Skeletal muscle tissue (tissue), 4 donors: ENCODE results near the gene SYNPO. TPM values are rescaled to one million over a fixed set of nuclear protein-coding genes. Genes with fewer than 3 reads are reported as not detected.
A peak's percentile ranks its signal among the peaks of the same experiment; 100 is the strongest.

ENCODE experiments used
- H3K27ac ChIP-seq: one replicate; pipeline ENCODE4 v1.7.0; 2013; ENCODE audit warnings: mild to moderate bottlenecking, low read depth, low read length, inconsistent platforms
- H3K27me3 ChIP-seq, 3 donors: one replicate each; pipeline ENCODE4 v1.7.0; 2013; ENCODE audit warnings: low read length in 3 of 3; ENCODE audit not compliant: control insufficient read depth in 3 of 3, insufficient read depth in 3 of 3
- H3K36me3 ChIP-seq, 3 donors: one replicate each; pipeline ENCODE4 v1.7.0; 2013; ENCODE audit warnings: low read length in 3 of 3; ENCODE audit not compliant: control insufficient read depth in 3 of 3, insufficient read depth in 3 of 3
- H3K4me1 ChIP-seq, 3 donors: one replicate each; pipeline ENCODE4 v1.7.0; 2013; ENCODE audit warnings: low read length in 3 of 3, mild to moderate bottlenecking in 3 of 3; ENCODE audit not compliant: control insufficient read depth in 3 of 3, insufficient read depth in 3 of 3
- H3K4me3 ChIP-seq, 3 donors: one replicate each; pipeline ENCODE4 v1.7.0; 2013; ENCODE audit warnings: low read length in 3 of 3
- H3K9ac ChIP-seq, 3 donors: one replicate each; pipeline ENCODE4 v1.7.0; 2013; ENCODE audit warnings: low read length in 3 of 3, mild to moderate bottlenecking in 3 of 3, moderate library complexity in 2 of 3, low read depth in 1 of 3
- H3K9me3 ChIP-seq, 3 donors: one replicate each; pipeline ENCODE4 v1.7.0; 2013; ENCODE audit warnings: low read length in 3 of 3; ENCODE audit not compliant: control insufficient read depth in 3 of 3
- total RNA-seq: library from RNA; depleted of rRNA; stranded (reverse); fragments of >200 nt; gene quantifications from one replicate; pipeline ENCODE4 v1.2.3, GENCODE V29; 2014
- donor health status: Osteomylitis.

SYNPO gene
- total RNA-seq, 1 donor from 2014 or later, result 6.3 TPM

DNA sequence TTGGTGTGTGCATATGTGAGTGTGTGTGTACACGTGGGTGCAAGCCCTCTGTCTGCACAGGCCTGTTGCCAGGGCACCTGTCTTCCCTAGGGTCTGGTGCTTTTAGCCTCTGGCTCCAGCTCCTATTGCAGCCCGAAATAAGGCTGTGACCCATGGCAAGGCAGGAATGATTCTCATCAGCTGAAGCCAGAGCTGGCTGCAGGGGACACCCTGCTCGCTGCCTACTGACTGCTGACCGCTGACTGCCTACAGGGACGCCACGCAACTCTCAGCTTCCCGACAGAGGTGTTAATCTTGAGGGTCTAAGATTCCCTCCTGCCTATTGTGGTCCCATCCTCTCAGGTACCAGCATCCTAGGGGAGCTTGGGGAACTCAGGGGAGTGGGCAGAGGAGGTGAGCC is 20.6 kb downstream of the SYNPO start, which contains the start of gene MYOZ3:
TSS of gene MYOZ3 (plus strand) at position 166 of the 400 bp plus-strand sequence. CDS start 1,691 bp downstream, outside the sequence.
- Histone ChIP-seq H3K9me3 (no peaks in the 10 kb centered on the region), H3K27me3 (no peaks in the 10 kb centered on the region), H3K4me3 (peak within 1 kb of the TSS; percentile 76 to 88 (median 83)), H3K9ac (peak within 1 kb of the TSS; percentile 87 to 100 (median 88)), H3K27ac (peak within 1 kb of the TSS; percentile 97), H3K36me3 (peaks cover 0 to 4% (median 0%) of the 10 kb centered on the region in 3 donors), H3K4me1 (peaks cover 59 to 79% (median 66%) of the 10 kb centered on the region in 3 donors)

- H3K9me3 ChIP-seq, result no peaks in the 10 kb centered on the region
- no peaks in the 10 kb centered on the region for H3K27me3 ChIP-seq
- H3K36me3 ChIP-seq, result peaks cover 0 to 4% (median under 1%) of the 10 kb centered on the region in 3 donors
- peak overlapping the region; percentile 87 to 100 (median 88) for H3K9ac ChIP-seq
- peak overlapping the region; percentile 97 for H3K27ac ChIP-seq
- peaks cover 54 to 77% (median 67%) of the 10 kb centered on the region in 3 donors for H3K4me1 ChIP-seq
- H3K4me3 ChIP-seq, result peak overlapping the region; percentile 76 to 88 (median 83)
Measured at GRCh38 chr5:150661821-150662596, 21.5 kb downstream of the SYNPO start.

GRCh38 chr5:150662731-150663516 is 22.5 kb downstream of the SYNPO start:
- Histone ChIP-seq H3K9ac (peak overlapping the region; percentile 87 to 100 (median 88)), H3K4me3 (peak overlapping the region; percentile 76 to 88 (median 83)), H3K36me3 (peaks cover 4 to 7% (median 5%) of the 10 kb centered on the region in 3 donors), H3K27ac (peak overlapping the region; percentile 97), H3K9me3 (no peaks in the 10 kb centered on the region), H3K27me3 (no peaks in the 10 kb centered on the region), H3K4me1 (peaks cover 51 to 77% (median 61%) of the 10 kb centered on the region in 3 donors)

DNA sequence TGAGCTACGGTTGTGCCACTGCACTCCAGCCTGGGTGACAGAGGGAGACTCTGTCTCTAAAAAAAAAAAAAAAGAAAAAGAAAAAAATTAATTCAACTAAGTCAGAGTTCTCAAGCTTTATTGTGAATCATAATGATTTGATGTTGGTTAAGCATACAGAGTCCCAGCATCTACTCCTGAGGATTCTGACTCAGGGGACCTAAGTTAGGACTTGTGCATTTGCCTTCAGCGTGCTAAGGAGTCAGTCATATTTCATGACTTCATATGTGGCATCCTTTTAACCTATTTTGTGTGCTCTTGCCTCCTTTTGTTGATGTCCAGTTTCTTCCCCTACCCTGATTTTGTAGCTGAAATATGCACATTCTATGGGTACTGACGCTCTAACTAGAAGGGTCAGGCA is 23.5 kb downstream of the SYNPO start:
- peaks cover 4 to 7% (median 5%) of the 10 kb centered on the region in 3 donors for H3K36me3 ChIP-seq
- peak overlapping the region; percentile 8 for H3K27ac ChIP-seq
- peak overlapping the region in 2 of 3 donors; percentile 26 to 100 for H3K9ac ChIP-seq
- peak overlapping the region in 2 of 3 donors; percentile 34 to 53 for H3K4me3 ChIP-seq
- peaks cover 48 to 77% (median 61%) of the 10 kb centered on the region in 3 donors for H3K4me1 ChIP-seq
- no peaks in the 10 kb centered on the region for H3K27me3 ChIP-seq
- H3K9me3 ChIP-seq, result no peaks in the 10 kb centered on the region

GRCh38 chr5:150665044-150665443 is 24.6 kb downstream of the SYNPO start:
- Histone ChIP-seq H3K4me1 (peaks cover 40 to 71% (median 54%) of the 10 kb centered on the region in 3 donors), H3K36me3 (peaks cover 4 to 7% (median 5%) of the 10 kb centered on the region in 3 donors), H3K27ac (no peak overlapping the region)

GRCh38 chr5:150670275-150670947 is 30.0 kb downstream of the SYNPO start:
- H3K4me1 ChIP-seq, result peaks cover 66 to 83% (median 68%) of the 10 kb centered on the region in 3 donors
- no peak overlapping the region for H3K4me3 ChIP-seq
- H3K27me3 ChIP-seq, result no peaks in the 10 kb centered on the region
- H3K36me3 ChIP-seq, result peaks cover 8 to 14% (median 9%) of the 10 kb centered on the region in 3 donors
- peak overlapping the region in 2 of 3 donors; percentile 2 to 64 for H3K9ac ChIP-seq
- no peaks in the 10 kb centered on the region for H3K9me3 ChIP-seq
- peak overlapping the region; percentile 89 for H3K27ac ChIP-seq

More at GRCh38 chr5:150665044-150665443, 24.6 kb downstream of the SYNPO start:
- Histone ChIP-seq H3K9ac (peak overlapping the region in 1 of 3 donors; percentile 55), H3K9me3 (no peaks in the 10 kb centered on the region), H3K27me3 (no peaks in the 10 kb centered on the region), H3K4me3 (peak overlapping the region; percentile 16 to 60 (median 17))

- Histone ChIP-seq H3K27me3 (no peaks in the 10 kb centered on the region), H3K9ac (peak overlapping the region in 2 of 3 donors; percentile 2 to 81), H3K4me3 (no peak overlapping the region), H3K27ac (peak overlapping the region; percentile 89), H3K9me3 (no peaks in the 10 kb centered on the region), H3K4me1 (peaks cover 68 to 83% (median 71%) of the 10 kb centered on the region in 3 donors), H3K36me3 (peaks cover 13 to 19% (median 13%) of the 10 kb centered on the region in 3 donors)
Measured at GRCh38 chr5:150670948-150671310, 30.5 kb downstream of the SYNPO start.

- H3K4me1 ChIP-seq, result peaks cover 68 to 83% (median 71%) of the 10 kb centered on the region in 3 donors
- no peaks in the 10 kb centered on the region for H3K27me3 ChIP-seq
- H3K36me3 ChIP-seq, result peaks cover 15 to 24% (median 16%) of the 10 kb centered on the region in 3 donors
- H3K4me3 ChIP-seq, result peak overlapping the region; percentile 48 to 65 (median 65)
- H3K9ac ChIP-seq, result peak overlapping the region; percentile 52 to 81 (median 70)
- H3K9me3 ChIP-seq, result no peaks in the 10 kb centered on the region
- H3K27ac ChIP-seq, result peak overlapping the region; percentile 89
Measured at GRCh38 chr5:150671509-150672236, 31.2 kb downstream of the SYNPO start.
